K562 (cell line): ENCODE results near the gene ADORA3. TPM values are rescaled to one million over a fixed set of nuclear protein-coding genes. Genes with fewer than 3 reads are reported as not detected.

Source experiments
- CEBPZ ChIP-seq: fragments of 150-350 bp; IDR thresholded peaks from 2 replicates; pipeline ENCODE4 v1.6.1; 2014; ENCODE audit warnings: low read depth, mild to moderate bottlenecking, low read length, borderline replicate concordance
- DDX20 ChIP-seq: fragments of 450-650 bp; IDR thresholded peaks from 2 replicates; pipeline ENCODE4 v1.6.1; 2016; ENCODE audit warnings: missing genetic modification characterization, low read depth, mild to moderate bottlenecking, missing compliant biosample characterization, moderate library complexity
- ELF1 ChIP-seq: fragments of 200-800 bp; sonication (Bioruptor generic); IDR thresholded peaks from 2 replicates; pipeline ENCODE4 v1.6.1; 2016; ENCODE audit warnings: missing genetic modification characterization, missing compliant biosample characterization
- FIP1L1 ChIP-seq: fragments of 200-400 bp; formaldehyde crosslinking; IDR thresholded peaks from 2 replicates; pipeline ENCODE4 v1.6.1; 2018; ENCODE audit warnings: mild to moderate bottlenecking, low read depth, low read length; ENCODE audit not compliant: poor library complexity, severe bottlenecking
- FOXK2 ChIP-seq, 2 experiments: fragments of 450-650 bp; IDR thresholded peaks in 1 of 2; conservative IDR thresholded peaks in 1 of 2; 2 replicates each; pipeline ENCODE4 v1.6.1; 2016; ENCODE audit warnings: low read depth in 2 of 2, mild to moderate bottlenecking in 1 of 2
- MED1 ChIP-seq: sonication (generic); formaldehyde crosslinking; IDR thresholded peaks from 2 replicates; pipeline ENCODE4 v1.8.1; 2023; ENCODE audit warnings: missing genetic modification reagents, borderline replicate concordance
- MYC ChIP-seq, 2 experiments: fragments of 250-450 bp in 1 of 2; sonication (Bioruptor Pico) in 1 of 2; IDR thresholded peaks; 2 replicates each; pipeline versions ENCODE4 v1.5.1 to v1.6.1; 2012 to 2021; ENCODE audit warnings: low read depth in 2 of 2, borderline replicate concordance in 1 of 2, improper control_type of control experiment in 1 of 2, low read length in 1 of 2, mild to moderate bottlenecking in 1 of 2, moderate library complexity in 1 of 2
- PURB ChIP-seq: sonication (generic); formaldehyde crosslinking; IDR thresholded peaks from 2 replicates; pipeline ENCODE4 v1.9.0; 2021; ENCODE audit warnings: low read depth, mild to moderate bottlenecking, missing genetic modification reagents
- RBM39 ChIP-seq: fragments of 200-400 bp; formaldehyde crosslinking; optimal IDR thresholded peaks from 2 replicates; pipeline ENCODE3; 2018; ENCODE audit warnings: low read depth, low read length
- SMAD4 ChIP-seq: fragments of 250-450 bp; sonication (Bioruptor Pico); conservative IDR thresholded peaks from 2 replicates; pipeline ENCODE4 v1.8.0; 2021; ENCODE audit warnings: inconsistent platforms, mild to moderate bottlenecking, moderate library complexity
- ZNF318 ChIP-seq, 2 experiments: fragments of 450-650 bp; IDR thresholded peaks; 2 replicates each; pipeline ENCODE4 v1.6.1; 2016; ENCODE audit warnings: mild to moderate bottlenecking in 2 of 2, borderline replicate concordance in 1 of 2, low read depth in 1 of 2, moderate library complexity in 1 of 2
- ZNF408 ChIP-seq: fragments of 250-450 bp; sonication (Bioruptor Pico); IDR thresholded peaks from 2 replicates; pipeline ENCODE4 v1.4.0; 2020; ENCODE audit warnings: low read depth, mild to moderate bottlenecking, moderate library complexity
- ZNF444 ChIP-seq: fragments of 250-450 bp; sonication (Bioruptor Pico); IDR thresholded peaks from 2 replicates; pipeline ENCODE4 v1.4.0; 2020; ENCODE audit warnings: mild to moderate bottlenecking, moderate library complexity
- polyA plus RNA-seq, 8 experiments: library from polyadenylated mRNA; depleted of rRNA in 4 of 8; stranded (reverse) in 5 of 8; unstranded in 3 of 8; fragments of >200 nt; fragmentation: Nextera tagmentation in 2 of 8; fragmentation: Illumina TruSeq in 1 of 8; extraction: Ambion mirVana in 2 of 8; extraction: Trizol in 1 of 8; gene quantifications; 2 replicates each; pipeline versions ENCODE4 v1.2.1 to v1.2.3, GENCODE V29; 2011 to 2014; ENCODE audit warnings: inconsistent platforms in 1 of 8, missing spikeins in 1 of 8
- total RNA-seq, 7 experiments: library from RNA; depleted of rRNA in 6 of 7; stranded (reverse); fragments of >200 nt in 6 of 7; fragmentation: Illumina TruSeq in 2 of 7; extraction: Trizol in 2 of 7; gene quantifications; 2 replicates each; pipeline versions ENCODE4 v1.2.1 to v1.2.3, GENCODE V29; 2011 to 2021; ENCODE audit warnings: low replicate concordance in 1 of 7
- TF ChIP-seq, protein P1 (sequence below): fragments of 450-650 bp; IDR thresholded peaks from 2 replicates; pipeline ENCODE4 v1.6.1; 2016; ENCODE audit warnings: missing biosample characterization, missing genetic modification characterization

Gene ADORA3
- total and polyA plus RNA-seq, 9 of the 15 experiments (the other 6 are each of a cell fraction or from before 2014, with no cell fraction given), result 0.09 to 0.35 (median 0.16) TPM; not detected in 3

- TF ChIP-seq CEBPZ, result no peak
- no peak for TF ChIP-seq MED1 (CRISPR knock-in tag)
- no peak for TF ChIP-seq ZNF318 (IDR thresholded peaks at IDR 0.05; ENCODE audit: borderline replicate concordance in 1 of 2, low read depth in 1 of 2)
- no peak for TF ChIP-seq DDX20 (tag)
- no peak for TF ChIP-seq PURB
- peak; percentile 81; the same call in 1 of the 2 replicates for TF ChIP-seq ZNF444 (CRISPR knock-in tag)
- no peak for TF ChIP-seq RBM39
- no peak for TF ChIP-seq ELF1 (tag)
- TF ChIP-seq FIP1L1, result no peak
- no peak for TF ChIP-seq FOXK2 (conservative IDR thresholded peaks at IDR 0.05 in 1 of 2, IDR thresholded peaks at IDR 0.05 in 1 of 2; ENCODE audit: low read depth in 2 of 2)
- TF ChIP-seq SMAD4 (CRISPR knock-in tag), result 0 out of 2 replicates have a peak, but pooled peaks have one; percentile 21
- no peak for TF ChIP-seq MYC (IDR thresholded peaks at IDR 0.05; ENCODE audit: low read depth, low read length)
- 0 out of 2 replicates have a peak, but pooled peaks have one; percentile 23 for TF ChIP-seq MYC (CRISPR knock-in tag; IDR thresholded peaks at IDR 0.05; ENCODE audit: borderline replicate concordance, low read depth)
- TF ChIP-seq, protein P1, sequence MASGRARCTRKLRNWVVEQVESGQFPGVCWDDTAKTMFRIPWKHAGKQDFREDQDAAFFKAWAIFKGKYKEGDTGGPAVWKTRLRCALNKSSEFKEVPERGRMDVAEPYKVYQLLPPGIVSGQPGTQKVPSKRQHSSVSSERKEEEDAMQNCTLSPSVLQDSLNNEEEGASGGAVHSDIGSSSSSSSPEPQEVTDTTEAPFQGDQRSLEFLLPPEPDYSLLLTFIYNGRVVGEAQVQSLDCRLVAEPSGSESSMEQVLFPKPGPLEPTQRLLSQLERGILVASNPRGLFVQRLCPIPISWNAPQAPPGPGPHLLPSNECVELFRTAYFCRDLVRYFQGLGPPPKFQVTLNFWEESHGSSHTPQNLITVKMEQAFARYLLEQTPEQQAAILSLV (tag), result no peak
- TF ChIP-seq ZNF408, result no peak
Measured at GRCh38 chr1:111476761-111477309, 26.6 kb downstream of the ADORA3 start (continued).
